ENCODE data around the gene MARS2.
"Not testable (repeated sequence)": the region's sequence is repeated elsewhere in the genome, so short reads cannot be mapped to it uniquely, and the experiment has no call there.

MARS2 gene

GRCh38 chr2:197707316-197708213 is 2.4 kb downstream of the MARS2 start:
- DNase-seq: peak; percentile 61 to 71

DNA sequence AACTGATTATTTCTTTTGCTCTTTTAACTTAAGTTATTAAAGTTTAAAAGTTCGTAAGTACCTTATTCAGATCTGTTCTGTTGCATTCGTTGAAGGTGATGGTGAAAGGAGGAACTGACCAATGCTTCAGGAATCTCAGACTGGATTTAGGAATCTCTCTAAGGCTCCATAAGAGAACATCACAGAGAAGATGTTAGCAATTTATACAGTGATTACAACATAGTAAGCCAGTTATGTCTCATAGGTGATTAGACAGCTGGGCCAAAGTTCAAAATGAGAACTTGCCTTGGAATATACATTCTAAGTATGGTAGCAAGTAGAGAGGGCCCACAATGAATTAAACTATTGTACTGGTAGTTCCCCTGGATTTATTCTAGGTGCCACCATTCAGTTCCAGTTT is 3.2 kb downstream of the MARS2 start:
- DNase-seq: peak in 1 of 2 experiments; percentile 9

- not testable (repeated sequence) for DNase-seq
These were observed 4.0 kb downstream of the MARS2 start for GRCh38 chr2:197709140-197709539.

DNA sequence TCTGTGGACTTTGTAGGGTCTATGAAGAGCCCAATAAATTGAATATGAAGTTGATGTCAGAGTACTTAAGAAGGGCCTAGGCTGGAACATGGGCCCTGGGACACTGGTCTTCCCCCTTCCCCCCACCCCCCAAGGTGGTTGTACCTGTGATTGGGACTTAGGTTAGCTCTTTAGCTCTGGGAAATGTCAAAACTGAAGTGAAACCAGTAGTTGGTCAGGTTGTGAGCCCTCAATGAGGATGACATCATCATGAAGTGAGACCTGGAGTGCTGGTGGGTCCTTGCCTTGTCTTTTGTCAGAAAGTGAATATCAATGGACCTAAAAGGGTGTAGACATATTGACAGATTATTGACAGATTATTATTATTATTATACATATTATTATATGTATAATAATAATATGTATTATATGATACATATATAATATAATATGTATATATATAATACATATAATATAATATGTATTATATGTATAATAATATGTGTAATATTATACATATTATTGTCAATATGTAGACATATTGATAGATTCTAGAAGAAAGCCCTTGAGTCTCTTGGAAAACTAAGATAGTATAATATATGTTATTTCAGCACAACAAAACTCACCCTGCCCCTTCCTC is 5.4 kb downstream of the MARS2 start:
- DNase-seq: no peak

- no peak for DNase-seq
These were observed 6.4 kb downstream of the MARS2 start for GRCh38 chr2:197711578-197711977.

DNA sequence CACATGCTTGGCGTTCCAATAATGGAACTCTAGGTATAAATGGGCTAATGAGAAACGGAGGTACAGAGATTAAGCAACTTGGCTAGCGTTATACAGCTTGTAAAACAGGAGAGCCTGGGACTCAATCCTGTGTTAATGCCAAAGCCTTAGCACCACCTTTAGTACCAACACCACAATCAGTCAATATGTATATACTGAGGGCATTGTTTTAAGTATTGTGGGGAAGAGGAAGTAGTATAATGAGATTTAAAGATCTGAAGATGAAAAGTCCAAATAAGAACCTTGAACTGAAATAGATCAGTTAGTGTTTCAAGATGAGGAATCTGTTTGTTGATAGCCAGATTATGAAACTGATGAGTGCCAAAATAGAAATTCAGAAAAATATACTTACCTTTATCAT is 8.1 kb downstream of the MARS2 start:
- peak in 1 of 2 experiments; percentile 5 for DNase-seq

GRCh38 chr2:197717863-197718262 is 12.7 kb downstream of the MARS2 start:
- DNase-seq: no peak

DNA sequence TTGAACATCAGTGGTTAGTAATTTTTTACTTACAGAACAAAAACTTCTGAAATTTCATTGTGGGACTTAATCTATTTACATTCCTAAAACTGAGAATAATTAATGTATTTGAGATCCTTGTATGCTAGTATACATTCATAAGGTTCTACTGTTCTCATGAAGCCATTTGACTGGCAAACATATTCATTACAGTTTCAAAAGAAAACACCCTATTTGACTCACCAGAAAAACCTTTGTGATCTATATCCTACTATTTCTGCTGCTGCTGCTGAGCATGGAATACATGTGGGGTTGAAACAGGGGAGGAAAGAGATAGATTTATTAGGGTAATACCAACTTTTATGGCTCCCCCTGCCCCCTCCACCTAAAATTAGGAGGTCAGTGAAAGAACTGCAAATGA is 21.8 kb downstream of the MARS2 start:
- no peak for DNase-seq

DNA sequence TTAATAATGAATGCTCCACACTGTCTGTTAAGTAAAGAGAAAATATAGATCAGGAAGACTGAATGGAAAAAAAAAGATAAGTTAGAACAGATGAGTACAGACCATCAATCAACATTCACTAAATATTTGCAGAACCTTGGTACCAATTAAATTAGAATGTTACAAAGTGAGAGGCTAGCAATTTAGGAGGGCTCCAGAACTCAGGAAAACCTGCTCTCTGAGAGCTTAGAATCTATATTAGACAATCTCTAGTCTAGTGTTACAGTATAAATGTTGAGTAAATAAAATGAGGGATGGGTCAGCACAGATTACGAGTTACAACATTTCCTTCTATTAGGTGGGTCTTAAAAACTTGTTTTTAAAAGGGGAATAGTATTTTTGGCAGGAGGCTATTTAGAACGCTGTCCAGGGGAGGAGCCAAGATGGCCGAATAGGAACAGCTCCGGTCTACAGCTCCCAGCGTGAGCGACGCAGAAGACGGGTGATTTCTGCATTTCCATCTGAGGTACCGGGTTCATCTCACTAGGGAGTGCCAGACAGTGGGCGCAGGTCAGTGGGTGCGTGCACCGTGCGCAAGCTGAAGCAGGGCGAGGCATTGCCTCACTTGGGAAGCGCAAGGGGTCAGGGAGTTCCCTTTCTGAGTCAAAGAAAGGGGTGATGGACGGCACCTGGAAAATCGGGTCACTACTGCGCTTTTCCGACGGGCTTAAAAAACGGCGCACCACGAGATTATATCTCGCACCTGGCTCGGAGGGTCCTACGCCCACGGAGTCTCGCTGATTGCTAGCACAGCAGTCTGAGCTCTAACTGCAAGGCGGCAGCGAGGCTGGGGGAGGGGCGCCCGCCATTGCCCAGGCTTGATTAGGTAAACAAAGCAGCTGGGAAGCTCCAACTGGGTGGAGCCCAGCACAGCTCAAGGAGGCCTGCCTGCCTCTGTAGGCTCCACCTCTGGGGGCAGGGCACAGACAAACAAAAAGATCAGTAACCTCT is 23.7 kb downstream of the MARS2 start:
- DNase-seq: not testable (repeated sequence)

DNA sequence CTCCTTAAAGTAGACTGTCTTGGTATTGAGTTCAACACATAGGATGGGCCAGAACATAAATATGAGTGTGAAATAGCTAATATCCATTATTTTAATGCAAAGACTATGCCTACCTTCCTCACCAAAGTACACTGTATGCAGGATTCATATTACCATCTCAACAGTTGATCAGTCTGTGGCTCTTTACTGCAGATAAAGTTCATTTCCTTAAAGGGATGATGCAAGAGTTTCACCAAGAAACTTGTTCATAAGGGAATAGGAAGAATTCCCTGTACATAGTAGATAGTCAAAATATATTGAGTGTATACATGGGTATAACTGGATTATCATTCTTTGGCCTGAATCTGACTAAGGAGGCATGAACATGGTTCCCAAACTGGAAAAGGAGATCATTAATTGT is 35.0 kb downstream of the MARS2 start:
- no peak for DNase-seq

Data from AML-193 (cell line).